Measurements from ENCODE around the gene ARHGAP15.

The ARHGAP15 gene

GRCh38 chr2:143162123-143162837 is 33.1 kb downstream of the ARHGAP15 start:
- in situ Hi-C loops (cut with MboI; ENCODE audit: low pct_unique_long_range_greater_than_20kb, low sequenced_read_pairs), result no loop called here
- DNase-seq, result peak; percentile 62

GRCh38 chr2:143162997-143163396 is 33.8 kb downstream of the ARHGAP15 start:
- DNase-seq, result no peak
- in situ Hi-C loops (cut with MboI; ENCODE audit: low pct_unique_long_range_greater_than_20kb, low sequenced_read_pairs), result no loop called here

GRCh38 chr2:143163499-143163898 is 34.3 kb downstream of the ARHGAP15 start:
- in situ Hi-C loops (cut with MboI; ENCODE audit: low pct_unique_long_range_greater_than_20kb, low sequenced_read_pairs), result no loop called here
- DNase-seq, result no peak

- no peak for DNase-seq
- in situ Hi-C loops (cut with MboI; ENCODE audit: low pct_unique_long_range_greater_than_20kb, low sequenced_read_pairs), result no loop called here
Observed at GRCh38 chr2:143165291-143165690, 36.1 kb downstream of the ARHGAP15 start.

- in situ Hi-C loops (cut with MboI; ENCODE audit: low pct_unique_long_range_greater_than_20kb, low sequenced_read_pairs), result no loop called here
- no peak for DNase-seq
Observed at GRCh38 chr2:143169105-143169504, 39.9 kb downstream of the ARHGAP15 start.

GRCh38 chr2:143171817-143172216 is 42.6 kb downstream of the ARHGAP15 start:
- in situ Hi-C loops (cut with MboI; ENCODE audit: low pct_unique_long_range_greater_than_20kb, low sequenced_read_pairs), result no loop called here
- DNase-seq, result no peak

- in situ Hi-C loops (cut with MboI; ENCODE audit: low pct_unique_long_range_greater_than_20kb, low sequenced_read_pairs), result no loop called here
- DNase-seq, result no peak
Observed at GRCh38 chr2:143175438-143175837, 46.2 kb downstream of the ARHGAP15 start.

- DNase-seq, result no peak
Observed at GRCh38 chr2:143176606-143177005, 47.4 kb downstream of the ARHGAP15 start.

GRCh38 chr2:143177096-143177786 is 48.0 kb downstream of the ARHGAP15 start:
- no peak for DNase-seq
- in situ Hi-C loops (cut with MboI; ENCODE audit: low pct_unique_long_range_greater_than_20kb, low sequenced_read_pairs), result no loop called here

More at GRCh38 chr2:143176606-143177005, 47.4 kb downstream of the ARHGAP15 start:
- in situ Hi-C loops (cut with MboI; ENCODE audit: low pct_unique_long_range_greater_than_20kb, low sequenced_read_pairs), result no loop called here

GRCh38 chr2:143181494-143181893 is 52.3 kb downstream of the ARHGAP15 start:
- in situ Hi-C loops (cut with MboI; ENCODE audit: low pct_unique_long_range_greater_than_20kb, low sequenced_read_pairs), result no loop called here
- no peak for DNase-seq

GRCh38 chr2:143182649-143183048 is 53.4 kb downstream of the ARHGAP15 start:
- in situ Hi-C loops (cut with MboI; ENCODE audit: low pct_unique_long_range_greater_than_20kb, low sequenced_read_pairs), result no loop called here
- DNase-seq, result no peak

- in situ Hi-C loops (cut with MboI; ENCODE audit: low pct_unique_long_range_greater_than_20kb, low sequenced_read_pairs), result no loop called here
- DNase-seq, result no peak
Observed at GRCh38 chr2:143183804-143184463, 54.7 kb downstream of the ARHGAP15 start.

- no peak for DNase-seq
- in situ Hi-C loops (cut with MboI; ENCODE audit: low pct_unique_long_range_greater_than_20kb, low sequenced_read_pairs), result no loop called here
Observed at GRCh38 chr2:143186876-143187275, 57.7 kb downstream of the ARHGAP15 start.

- in situ Hi-C loops (cut with MboI; ENCODE audit: low pct_unique_long_range_greater_than_20kb, low sequenced_read_pairs), result no loop called here
- no peak for DNase-seq
Observed at GRCh38 chr2:143190431-143190830, 61.2 kb downstream of the ARHGAP15 start.

- in situ Hi-C loops (cut with MboI; ENCODE audit: low pct_unique_long_range_greater_than_20kb, low sequenced_read_pairs), result no loop called here
- DNase-seq, result no peak
Observed at GRCh38 chr2:143192106-143192505, 62.9 kb downstream of the ARHGAP15 start.

- in situ Hi-C loops (cut with MboI; ENCODE audit: low pct_unique_long_range_greater_than_20kb, low sequenced_read_pairs), result no loop called here
- no peak for DNase-seq
Observed at GRCh38 chr2:143192716-143193115, 63.5 kb downstream of the ARHGAP15 start.

GRCh38 chr2:143193121-143193520 is 63.9 kb downstream of the ARHGAP15 start:
- in situ Hi-C loops (cut with MboI; ENCODE audit: low pct_unique_long_range_greater_than_20kb, low sequenced_read_pairs), result no loop called here
- no peak for DNase-seq

GRCh38 chr2:143195511-143195910 is 66.3 kb downstream of the ARHGAP15 start:
- in situ Hi-C loops (cut with MboI; ENCODE audit: low pct_unique_long_range_greater_than_20kb, low sequenced_read_pairs), result no loop called here
- DNase-seq, result no peak

- in situ Hi-C loops (cut with MboI; ENCODE audit: low pct_unique_long_range_greater_than_20kb, low sequenced_read_pairs), result no loop called here
- DNase-seq, result no peak
Observed at GRCh38 chr2:143204062-143204461, 74.8 kb downstream of the ARHGAP15 start.

GRCh38 chr2:143205106-143205764 is 76.0 kb downstream of the ARHGAP15 start:
- peak; percentile 55 for DNase-seq
- in situ Hi-C loops (cut with MboI; ENCODE audit: low pct_unique_long_range_greater_than_20kb, low sequenced_read_pairs), result no loop called here

Data from KBM-7 (cell line).